ENCODE results near the gene SPRR1B. TPM values are rescaled to one million over a fixed set of nuclear protein-coding genes. Genes with fewer than 3 reads are reported as not detected.

The SPRR1B gene
- total RNA-seq, 1 experiment from 2014 or later = 0.66 TPM

- no peak for TF ChIP-seq CTCF (IDR thresholded peaks at IDR 0.05 in 2 of 3, conservative IDR thresholded peaks at IDR 0.05 in 1 of 3; ENCODE audit: borderline replicate concordance in 1 of 3, insufficient read depth in 1 of 3, low read depth in 2 of 3, low read length in 2 of 3)
- TF ChIP-seq ELF1 (IDR thresholded peaks at IDR 0.05; ENCODE audit: borderline replicate concordance, low read depth) = no peak
- TF ChIP-seq TCF7L2 (IDR thresholded peaks at IDR 0.05; ENCODE audit: borderline replicate concordance, extremely low read depth, insufficient read depth, insufficient read length) = no peak
- no peak for TF ChIP-seq POLR2A (IDR thresholded peaks at IDR 0.05; ENCODE audit: borderline replicate concordance, extremely low read depth, insufficient read depth, insufficient read length)
- no peak for TF ChIP-seq SRF (IDR thresholded peaks at IDR 0.05; ENCODE audit: low read depth)
- no peak for TF ChIP-seq RAD21 (IDR thresholded peaks at IDR 0.05; ENCODE audit: low read depth)
- no peak for TF ChIP-seq EGR1 (IDR thresholded peaks at IDR 0.05; ENCODE audit: low read depth)
- no peak for TF ChIP-seq JUND (IDR thresholded peaks at IDR 0.05)
- TF ChIP-seq MAX (IDR thresholded peaks at IDR 0.05) = no peak
These were observed 2.2 kb upstream of the SPRR1B start (continued) for GRCh38 chr1:153028766-153029165.

- H3K4me1 ChIP-seq (ENCODE audit: control insufficient read depth in 1 of 2, insufficient read depth in 2 of 2, low read length in 2 of 2) = peaks cover 0 to 6% of the 10 kb centered on the region in 2 experiments; a peak in 1 of 4 replicates
- no peak for TF ChIP-seq POLR2A (IDR thresholded peaks at IDR 0.05; ENCODE audit: borderline replicate concordance, extremely low read depth, insufficient read depth, insufficient read length)
- TF ChIP-seq SIN3A (IDR thresholded peaks at IDR 0.05; ENCODE audit: low read depth) = no peak
- no peak for TF ChIP-seq ZBTB33 (IDR thresholded peaks at IDR 0.05; ENCODE audit: extremely low read depth, insufficient replicate concordance, low read length)
- TF ChIP-seq ELF1 (IDR thresholded peaks at IDR 0.05; ENCODE audit: borderline replicate concordance, low read depth) = no peak
- no peak for TF ChIP-seq YY1 (IDR thresholded peaks at IDR 0.05; ENCODE audit: extremely low read depth, insufficient replicate concordance, low read depth, low read length)
- ChIA-PET POLR2A (no interaction called here), RAD21 (ENCODE audit: low non-redundant PET in 1 of 2, low total read pairs in 2 of 2, uncharacterized antibody in 2 of 2, unreplicated experiment in 2 of 2) (interaction anchor here (0.6 kb wide), 2 partner anchors 112 to 114 kb away, joined by 3 read pairs; no protein-coding TSS in a partner anchor), CTCF (interaction anchor here (1.1 kb wide), 1 partner anchor 161 kb away, joined by 3 read pairs; no protein-coding TSS in a partner anchor)
- intact Hi-C loops (cut with micrococcal nuclease) = loop anchor here (5.0 kb wide), 2 partner anchors 160 to 380 kb away; no protein-coding TSS in a partner anchor
- H2AFZ ChIP-seq (ENCODE audit: low read depth, low read length, poor library complexity, severe bottlenecking) = no peak overlapping the region
- peaks cover 10% of the 10 kb centered on the region for H3K27me3 ChIP-seq (ENCODE audit: insufficient read depth, low read length)
- no peaks in the 10 kb centered on the region for H4K20me1 ChIP-seq (ENCODE audit: insufficient read depth)
- DNase-seq (ENCODE audit: low read depth, low spot score) = no peak
- no peaks in the 10 kb centered on the region for H3K36me3 ChIP-seq (ENCODE audit: control insufficient read depth in 1 of 2, insufficient read depth in 2 of 2, low read length in 2 of 2)
- no peak overlapping the region for H3K4me3 ChIP-seq (replicated peaks in 1 of 2; ENCODE audit: low read depth in 1 of 2, low read length in 2 of 2)
- no peaks in the 10 kb centered on the region for H3K79me2 ChIP-seq (ENCODE audit: insufficient read depth, low read length)
- no peaks in the 10 kb centered on the region for H3K9me3 ChIP-seq (ENCODE audit: control insufficient read depth in 1 of 2, insufficient read depth in 1 of 2, low read depth in 1 of 2, low read length in 2 of 2)
- no peak for ATAC-seq
- H3K4me2 ChIP-seq (ENCODE audit: low read length) = no peak overlapping the region
- no TSS peak for BruUV-seq (replicated peaks)
- H3K27ac ChIP-seq (ENCODE audit: low read depth, low read length) = no peak overlapping the region
- no peaks in the 10 kb centered on the region for H3K9me2 ChIP-seq (ENCODE audit: insufficient read depth)
- no peak overlapping the region for H3K9ac ChIP-seq (ENCODE audit: low read length)
These were observed 1.1 kb downstream of the SPRR1B start for GRCh38 chr1:153032073-153032472.

All from HCT116 (cell line).